Suppressor macrophage treated with lipopolysaccharide for 1 hour (primary cell): Measurements from ENCODE around the gene LASP1NB.
"Not testable (repeated sequence)": the region's sequence is repeated elsewhere in the genome, so short reads cannot be mapped to it uniquely, and the experiment has no call there.

ENCODE experiments used
- DNase-seq, 3 donors: peaks; one replicate each; pipeline ENCODE4 v3.0.0-alpha.2; 2020 to 2022

Gene LASP1NB

DNA sequence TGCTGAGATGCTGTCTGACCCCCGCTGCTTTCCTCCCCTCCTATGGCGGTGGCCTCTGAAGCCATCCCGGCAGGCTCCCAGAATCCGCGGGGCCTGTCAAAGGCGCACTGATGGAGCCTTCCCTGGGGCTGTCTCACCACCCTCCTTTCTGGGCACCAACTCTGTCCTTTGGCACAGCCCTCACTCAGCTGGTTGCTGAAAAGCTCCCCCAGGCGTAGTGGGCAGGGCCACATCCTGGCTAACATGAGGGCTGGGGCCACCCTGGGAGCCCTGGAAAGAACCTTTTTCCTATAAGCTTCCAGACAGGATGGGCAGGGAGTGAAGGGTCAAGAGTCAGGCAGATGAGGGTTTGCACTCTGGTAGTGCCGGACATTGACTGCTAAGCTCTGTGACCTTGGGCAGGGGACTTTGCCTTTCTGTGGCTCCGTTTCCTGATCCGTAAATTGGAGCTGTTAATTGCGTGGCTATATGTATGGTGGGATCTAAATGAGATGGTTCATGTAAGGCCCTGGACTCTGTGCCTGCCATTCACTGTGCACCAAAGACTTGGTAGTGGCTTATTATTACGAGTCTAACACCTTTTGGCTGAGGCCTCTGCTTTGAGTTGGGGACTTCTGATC, 27.6 kb upstream of the LASP1NB start:
- DNase-seq = no peak

DNA sequence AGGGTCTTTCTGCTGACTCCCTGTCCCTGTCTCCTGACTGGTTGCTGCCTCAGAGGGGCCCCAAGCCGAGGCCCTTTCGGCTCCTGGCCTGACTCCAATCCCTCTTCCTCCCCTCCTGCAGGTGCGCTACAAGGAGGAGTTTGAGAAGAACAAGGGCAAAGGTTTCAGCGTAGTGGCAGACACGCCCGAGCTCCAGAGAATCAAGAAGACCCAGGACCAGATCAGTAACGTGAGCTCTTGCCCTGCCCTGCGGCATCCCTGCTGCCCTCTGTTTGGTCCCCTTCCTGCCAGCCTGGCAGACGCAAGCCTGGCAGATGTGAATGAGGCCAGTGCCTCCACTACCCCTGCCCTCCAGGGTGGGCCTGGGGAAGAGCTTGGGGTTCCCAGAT, 27.1 kb upstream of the LASP1NB start:
- no peak for DNase-seq

GRCh38 chr17:38898812-38899348, 26.5 kb upstream of the LASP1NB start:
- peak; percentile 75 to 87 (median 79) for DNase-seq

DNA sequence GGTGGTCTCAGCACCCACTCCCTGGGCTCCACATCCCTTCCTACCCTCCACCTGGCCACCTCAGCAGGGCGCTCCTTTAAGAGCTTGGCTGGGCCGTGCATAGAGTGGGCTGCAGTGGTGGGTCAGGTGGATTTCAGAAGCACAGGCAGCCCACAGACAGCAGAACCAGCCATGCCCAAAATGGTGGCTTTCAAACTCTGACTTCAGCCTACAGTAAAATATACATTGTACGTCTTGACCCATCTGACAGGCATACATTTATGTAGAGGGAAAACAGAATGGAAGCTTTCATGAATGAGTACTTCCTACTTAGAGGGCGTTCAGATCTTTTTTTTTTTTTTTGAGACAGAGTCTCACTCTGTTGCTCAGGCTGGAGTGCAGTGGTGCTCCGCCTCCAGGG, 26.0 kb upstream of the LASP1NB start:
- peak in 1 of 3 donors; percentile 31 for DNase-seq

DNA sequence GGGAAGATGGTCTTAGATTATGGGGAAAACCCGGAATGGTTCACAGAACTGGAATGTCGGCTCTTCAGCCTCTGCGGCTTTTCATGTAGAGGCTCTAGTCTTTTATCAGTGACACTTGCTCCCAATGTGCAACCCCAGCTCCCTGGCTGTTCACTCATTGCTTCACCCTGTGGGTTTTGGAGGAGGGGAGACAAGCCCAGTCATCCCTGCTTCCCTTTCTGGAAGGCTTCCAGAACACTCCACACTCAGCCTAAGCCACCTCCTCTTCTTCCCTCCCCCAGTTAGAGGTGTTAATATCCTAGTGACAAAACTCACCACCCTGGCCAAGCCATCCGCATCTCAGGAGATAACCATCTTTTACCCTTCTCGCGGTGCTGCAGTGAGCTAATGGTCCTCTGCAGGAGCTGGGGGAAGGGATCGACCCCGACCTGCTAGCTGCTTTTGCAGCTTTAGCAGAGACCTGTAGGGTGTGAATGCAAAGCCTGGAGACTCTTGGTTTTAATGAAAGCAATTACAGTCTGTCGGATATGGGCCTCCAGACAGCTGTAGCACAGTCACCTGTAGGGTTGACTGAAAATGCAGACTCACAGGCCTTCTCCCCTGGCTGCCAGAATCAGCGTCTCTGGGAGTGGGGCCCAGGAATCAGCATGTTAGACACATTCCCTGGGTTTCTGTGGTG, 24.3 kb upstream of the LASP1NB start:
- peak; percentile 93 to 95 (median 95) for DNase-seq

DNA sequence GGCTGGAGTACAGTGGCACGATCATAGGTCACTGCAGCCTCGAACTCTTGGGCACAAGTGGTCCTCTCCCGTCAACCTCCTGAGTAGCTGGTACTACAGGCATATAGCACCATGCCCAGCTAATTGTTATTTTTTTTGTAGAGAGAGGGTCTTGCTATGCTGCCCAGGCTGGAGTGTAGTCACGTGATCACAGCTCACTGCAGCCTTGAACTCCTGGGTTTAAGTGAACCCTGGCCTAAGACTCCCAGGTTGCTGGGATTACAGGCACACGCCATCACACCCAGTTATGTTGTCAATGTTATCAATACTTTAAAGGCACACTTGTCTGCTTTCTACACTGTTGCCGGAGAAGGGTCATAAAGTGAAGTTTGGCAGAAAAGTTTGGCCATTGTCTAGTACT, 22.0 kb upstream of the LASP1NB start:
- DNase-seq = no peak

GRCh38 chr17:38904892-38905291, 20.5 kb upstream of the LASP1NB start:
- no peak for DNase-seq

- DNase-seq = no peak
Observed at GRCh38 chr17:38905375-38905774, 20.0 kb upstream of the LASP1NB start.

DNA sequence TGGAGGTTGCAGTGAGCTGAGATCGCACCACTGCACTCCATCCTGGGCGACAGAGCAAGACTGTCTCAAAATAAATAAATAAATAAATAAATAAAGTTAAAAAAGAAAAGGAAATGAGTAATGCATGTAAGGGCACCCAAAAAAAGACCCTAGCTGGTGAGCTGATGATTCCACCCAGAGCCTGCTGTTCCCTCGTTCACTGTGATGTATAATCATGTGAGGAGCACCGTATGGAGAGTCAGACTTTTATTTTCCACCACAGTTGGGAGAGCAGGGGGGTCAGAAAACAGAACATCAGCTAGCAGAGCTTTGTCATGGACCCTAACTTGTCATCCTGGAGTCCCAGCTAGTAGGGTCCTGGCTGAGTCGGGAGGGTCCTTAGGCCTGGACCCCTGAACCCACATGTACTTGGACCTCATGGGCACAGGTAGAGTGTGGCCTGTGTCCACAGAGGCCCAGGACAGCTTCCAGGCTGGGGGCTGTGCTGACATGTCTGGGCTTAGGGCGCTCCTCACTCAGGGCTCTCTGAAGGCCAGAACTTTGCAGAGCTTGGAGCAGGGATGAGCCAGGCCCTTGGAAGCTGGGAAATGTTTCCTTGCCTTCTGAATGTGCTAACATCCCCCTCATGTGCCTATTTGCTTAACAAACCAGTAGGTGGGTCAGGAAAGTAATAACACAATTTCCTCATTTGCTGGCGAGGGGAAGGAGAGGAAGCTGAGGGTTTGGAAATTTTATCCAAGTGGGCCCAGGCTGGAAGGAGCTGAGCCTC, 18.8 kb upstream of the LASP1NB start:
- peak; percentile 84 to 89 (median 88) for DNase-seq

DNA sequence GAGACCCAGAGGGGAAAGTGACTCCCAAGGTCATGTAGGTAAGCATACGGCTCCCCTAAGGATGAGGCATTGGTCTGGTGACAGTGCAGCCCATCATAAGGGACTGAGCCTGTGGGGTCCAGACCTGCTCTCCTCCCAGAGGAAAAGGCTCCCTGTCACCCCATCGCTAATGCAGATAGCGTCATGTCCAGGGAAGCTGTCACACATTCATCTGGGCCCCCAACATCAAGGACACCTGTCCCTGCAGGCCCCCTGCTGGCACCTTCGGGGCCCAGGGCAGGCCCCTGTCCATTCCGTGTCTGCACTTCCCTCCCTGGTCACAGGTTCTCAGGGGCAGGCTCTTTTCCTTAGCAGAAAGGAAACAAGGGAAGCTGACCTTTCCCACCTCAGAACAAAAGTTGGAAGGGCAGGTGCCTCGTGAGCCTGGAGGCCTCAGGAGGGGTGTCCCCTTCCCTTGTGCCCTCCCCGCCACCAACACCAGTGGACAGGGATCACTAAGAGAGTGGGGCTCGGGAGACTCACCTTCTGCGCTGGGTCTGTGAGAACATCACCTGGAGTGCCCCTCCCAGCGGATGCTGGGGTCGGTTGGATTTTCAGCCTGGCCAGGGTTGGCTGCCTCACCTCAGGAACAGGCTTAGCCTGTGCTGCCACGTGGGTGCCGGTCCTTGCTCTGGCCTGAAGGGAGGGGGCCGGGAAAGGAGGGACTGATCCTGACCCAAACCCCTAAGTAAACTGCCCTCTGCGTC, 17.3 kb upstream of the LASP1NB start:
- DNase-seq = no peak

DNA sequence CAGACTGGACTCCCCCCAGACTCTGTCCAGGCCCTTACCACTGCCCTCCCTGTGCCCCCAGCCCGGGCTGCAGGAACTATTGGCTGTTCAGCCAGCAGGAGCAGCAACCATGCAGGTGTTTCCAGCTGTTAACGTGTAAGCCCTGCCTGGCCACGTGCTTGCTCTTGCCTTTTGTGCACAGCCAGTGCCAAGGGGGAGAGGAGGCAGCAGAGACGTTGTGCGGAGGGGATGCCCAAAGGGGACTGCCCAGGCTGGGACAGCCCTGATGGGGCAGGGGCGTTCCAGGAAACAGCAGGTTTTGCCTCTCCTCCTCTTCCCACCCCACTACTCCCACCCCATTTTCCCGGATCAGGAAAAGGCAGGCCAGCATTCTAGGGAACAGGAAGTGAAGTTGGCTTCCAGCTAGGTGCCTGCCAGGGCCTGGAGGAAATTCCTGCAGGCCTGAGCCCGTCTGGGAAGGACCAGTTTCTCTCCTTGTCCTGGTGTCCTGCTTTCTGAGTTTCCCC, 16.7 kb upstream of the LASP1NB start:
- no peak for DNase-seq

- peak in 1 of 3 donors; percentile 30 for DNase-seq
Observed at GRCh38 chr17:38910325-38910724, 15.1 kb upstream of the LASP1NB start.

DNA sequence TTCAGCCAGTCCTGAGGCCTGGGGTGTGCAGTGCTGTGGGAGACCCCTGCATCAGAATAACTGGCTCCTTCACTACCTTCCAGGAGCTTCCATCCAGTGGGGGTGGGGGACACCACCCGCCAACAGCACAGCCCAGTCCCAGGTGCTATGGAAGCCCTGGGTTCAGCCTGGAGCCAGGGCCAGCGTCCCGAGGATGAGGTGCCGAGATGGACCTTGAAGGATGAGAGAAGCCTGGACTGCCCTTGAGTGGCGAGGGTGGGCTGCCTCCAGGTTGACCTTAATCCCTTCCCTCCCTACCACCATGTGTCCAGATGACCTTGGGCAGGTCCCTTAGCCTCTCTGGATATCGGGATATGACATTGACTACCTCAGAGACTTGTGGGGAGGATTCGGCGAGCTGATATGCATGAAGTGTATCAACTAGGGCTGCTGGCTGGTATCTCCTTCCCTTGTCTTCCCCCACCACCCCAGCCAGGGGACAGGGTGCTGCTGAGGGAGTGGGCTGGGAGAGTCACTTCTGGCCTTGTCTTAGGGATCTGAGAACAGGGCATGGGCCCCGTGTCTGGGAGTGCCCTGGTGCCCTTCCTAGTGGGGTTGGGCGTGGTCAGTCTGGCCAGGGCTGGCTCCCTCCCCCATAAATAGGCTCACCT, 14.2 kb upstream of the LASP1NB start:
- DNase-seq = no peak

DNA sequence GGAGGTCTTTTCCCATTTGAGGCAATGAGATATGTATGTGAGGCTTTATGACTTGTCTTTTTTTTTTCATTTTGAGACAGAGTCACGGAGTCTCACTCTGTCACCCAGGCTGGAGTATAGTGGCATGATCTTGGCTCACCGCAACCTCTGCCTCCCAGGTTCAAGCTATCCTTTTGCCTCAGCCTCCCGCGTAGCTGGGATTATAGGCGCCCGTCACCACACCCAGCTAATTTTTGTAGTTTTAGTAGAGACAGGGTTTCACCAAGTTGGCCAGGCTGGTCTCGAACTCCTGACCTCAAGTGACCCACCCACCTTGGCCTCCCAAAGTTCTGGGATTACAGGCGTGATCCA, 13.7 kb upstream of the LASP1NB start:
- DNase-seq = not testable (repeated sequence)

DNA sequence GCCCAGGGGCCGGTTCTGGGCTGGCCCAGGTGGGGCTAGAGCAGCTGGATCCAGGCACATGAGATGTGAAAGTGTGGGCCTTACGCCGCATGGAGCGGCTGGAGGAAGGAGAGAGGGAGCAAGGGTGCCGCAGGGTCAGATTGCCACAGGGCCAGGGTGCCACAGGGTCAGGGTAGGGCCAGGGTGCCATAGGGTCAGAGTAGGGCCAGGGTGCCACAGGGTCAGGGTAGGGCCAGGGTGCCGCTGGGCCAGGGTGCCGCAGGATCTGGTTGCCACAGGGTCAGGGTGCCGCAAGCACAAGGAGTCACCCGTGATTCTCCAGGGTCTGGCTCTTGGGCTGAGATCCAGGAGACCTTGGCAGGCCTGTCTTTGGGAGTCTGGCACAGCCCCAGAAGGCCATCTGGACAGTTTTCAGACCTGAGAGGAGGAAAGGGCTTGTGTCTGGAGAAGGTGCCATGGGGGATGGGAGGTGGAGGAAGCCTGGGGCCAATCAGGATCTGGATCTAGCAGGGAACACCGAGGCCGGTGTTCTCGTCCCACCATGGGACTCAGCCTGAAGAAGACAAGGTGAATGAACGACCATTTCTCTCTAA, 13.1 kb upstream of the LASP1NB start:
- no peak for DNase-seq

GRCh38 chr17:38914741-38915638, 10.4 kb upstream of the LASP1NB start:
- no peak for DNase-seq

DNA sequence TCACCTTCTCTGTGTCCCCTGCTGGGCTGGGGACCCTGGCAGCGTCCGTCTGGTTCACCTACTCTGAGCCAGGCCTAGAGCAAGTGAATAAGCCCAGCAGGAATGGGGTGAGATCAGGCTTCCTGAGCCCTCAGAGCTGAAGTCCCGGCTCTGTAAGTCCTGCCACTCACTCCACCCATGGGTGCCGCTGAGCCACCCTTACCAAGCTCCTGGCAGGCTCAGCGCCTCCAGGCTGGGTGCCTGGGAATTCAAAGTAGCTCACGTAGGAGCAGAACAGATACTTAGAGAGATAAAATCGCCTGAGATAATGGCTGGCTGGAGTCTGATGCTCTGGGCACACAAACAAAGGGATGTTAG, 9.8 kb upstream of the LASP1NB start:
- DNase-seq = no peak

DNA sequence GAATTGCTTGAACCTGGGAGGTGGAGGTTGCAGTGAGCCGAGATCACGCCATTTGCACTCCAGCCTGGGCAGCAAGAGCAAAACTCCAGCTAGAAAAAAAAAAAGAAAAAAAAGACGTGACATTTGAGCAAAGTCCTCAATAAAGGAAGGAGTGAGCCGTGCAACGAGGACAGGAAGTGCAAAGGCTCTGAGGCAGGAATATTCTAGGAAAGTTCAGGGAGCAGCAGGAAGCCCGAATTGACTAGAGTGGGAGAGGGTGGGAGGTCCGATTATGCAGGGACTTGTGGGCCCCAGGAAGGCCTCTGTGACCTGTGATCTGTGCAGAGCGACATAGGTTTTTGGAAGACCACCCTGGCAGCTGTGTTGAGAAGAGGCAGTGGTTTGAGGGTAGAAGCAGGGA, 8.6 kb upstream of the LASP1NB start:
- no peak for DNase-seq

DNA sequence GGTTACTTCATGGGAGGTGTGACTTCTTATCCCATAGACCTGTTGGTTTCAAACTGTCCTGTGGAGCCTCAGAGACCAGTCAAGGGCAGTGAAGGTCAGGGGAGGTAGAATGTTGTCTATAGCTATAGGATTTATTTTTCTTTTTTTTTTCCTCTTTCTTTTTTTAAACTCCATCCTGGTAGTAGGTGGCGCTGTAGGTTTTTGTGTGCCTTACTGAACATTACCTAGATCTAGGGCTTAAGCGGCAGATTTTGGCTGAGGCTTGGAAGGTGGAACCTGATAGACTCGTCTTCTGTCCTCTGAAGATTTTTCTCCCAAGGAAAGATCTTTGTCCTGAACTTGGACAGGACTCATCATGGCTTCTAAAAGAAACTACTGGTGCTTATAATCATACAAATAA, 8.2 kb upstream of the LASP1NB start:
- DNase-seq = no peak

DNA sequence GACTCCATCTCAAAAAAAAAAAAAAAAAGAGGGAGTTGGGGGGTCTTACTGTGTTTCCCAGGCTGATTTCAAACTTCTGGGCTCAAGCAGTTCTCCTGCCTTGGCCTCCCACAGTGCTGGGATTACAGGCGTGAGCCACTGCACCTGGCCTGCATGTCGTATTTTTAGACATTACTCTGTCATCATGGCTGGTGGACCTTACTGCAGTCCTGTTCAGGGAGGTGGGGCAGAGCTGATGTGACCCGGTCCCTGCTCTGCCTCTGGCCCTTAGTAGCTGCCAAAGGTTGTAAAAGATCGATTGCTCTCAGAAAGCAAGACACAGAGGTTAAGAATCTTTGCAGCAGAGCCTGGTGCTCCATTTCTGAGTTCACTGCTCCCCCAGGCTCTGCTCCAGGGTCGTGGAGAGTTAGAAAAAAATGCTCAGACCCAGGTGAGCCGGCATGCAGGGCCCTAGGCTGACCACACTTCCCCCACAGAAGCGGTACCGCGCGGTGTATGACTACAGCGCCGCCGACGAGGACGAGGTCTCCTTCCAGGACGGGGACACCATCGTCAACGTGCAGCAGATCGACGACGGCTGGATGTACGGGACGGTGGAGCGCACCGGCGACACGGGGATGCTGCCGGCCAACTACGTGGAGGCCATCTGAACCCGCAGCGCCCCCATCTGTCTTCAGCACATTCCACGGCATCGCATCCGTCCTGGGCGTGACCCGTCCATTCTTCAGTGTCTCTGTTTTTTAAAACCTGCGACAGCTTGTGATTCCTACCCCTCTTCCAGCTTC, 7.1 kb upstream of the LASP1NB start:
- no peak for DNase-seq
